ENCODE results near the gene CHTF18.
"Not testable (repeated sequence)": the region's sequence is repeated elsewhere in the genome, so short reads cannot be mapped to it uniquely, and the experiment has no call there.

CHTF18 gene

DNA sequence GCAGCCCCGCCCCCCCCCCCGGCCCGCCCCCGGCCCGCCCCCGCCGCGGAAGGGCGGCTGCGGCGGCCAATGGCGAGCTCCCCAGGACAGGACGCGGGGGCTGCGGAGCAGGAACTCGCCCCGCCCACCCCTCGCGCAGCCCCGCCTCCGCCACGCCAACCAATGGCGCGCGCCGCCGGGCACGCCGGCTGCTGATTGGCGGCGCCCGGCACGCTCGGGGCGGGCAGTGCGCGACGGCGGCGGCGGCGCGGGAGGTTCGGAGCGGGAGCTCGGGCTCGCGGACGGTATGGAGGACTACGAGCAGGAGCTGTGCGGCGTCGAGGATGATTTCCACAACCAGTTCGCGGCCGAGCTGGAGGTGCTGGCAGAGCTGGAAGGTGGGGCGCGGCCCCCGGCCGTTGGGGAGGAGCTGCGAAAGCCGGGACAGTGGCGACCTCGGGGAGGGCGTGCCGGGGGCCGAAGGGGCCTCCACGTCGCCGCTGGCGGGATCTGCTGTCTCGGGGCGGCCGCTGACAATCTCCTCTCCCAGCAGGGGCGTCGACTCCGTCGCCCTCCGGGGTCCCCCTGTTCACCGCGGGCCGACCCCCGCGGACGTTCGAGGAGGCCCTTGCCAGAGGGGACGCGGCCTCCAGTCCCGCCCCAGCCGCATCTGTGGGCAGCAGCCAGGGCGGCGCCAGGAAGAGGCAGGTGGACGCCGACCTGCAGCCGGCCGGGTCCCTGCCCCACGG, at the start of gene CHTF18:
Gene CHTF18, plus strand, starts transcription at position 222 of the 728 bp plus-strand sequence. Its CDS starts 65 bp downstream, at position 287.
- DNase-seq (ENCODE audit: low read depth in 2 of 2) = peak; percentile 81 to 92

DNA sequence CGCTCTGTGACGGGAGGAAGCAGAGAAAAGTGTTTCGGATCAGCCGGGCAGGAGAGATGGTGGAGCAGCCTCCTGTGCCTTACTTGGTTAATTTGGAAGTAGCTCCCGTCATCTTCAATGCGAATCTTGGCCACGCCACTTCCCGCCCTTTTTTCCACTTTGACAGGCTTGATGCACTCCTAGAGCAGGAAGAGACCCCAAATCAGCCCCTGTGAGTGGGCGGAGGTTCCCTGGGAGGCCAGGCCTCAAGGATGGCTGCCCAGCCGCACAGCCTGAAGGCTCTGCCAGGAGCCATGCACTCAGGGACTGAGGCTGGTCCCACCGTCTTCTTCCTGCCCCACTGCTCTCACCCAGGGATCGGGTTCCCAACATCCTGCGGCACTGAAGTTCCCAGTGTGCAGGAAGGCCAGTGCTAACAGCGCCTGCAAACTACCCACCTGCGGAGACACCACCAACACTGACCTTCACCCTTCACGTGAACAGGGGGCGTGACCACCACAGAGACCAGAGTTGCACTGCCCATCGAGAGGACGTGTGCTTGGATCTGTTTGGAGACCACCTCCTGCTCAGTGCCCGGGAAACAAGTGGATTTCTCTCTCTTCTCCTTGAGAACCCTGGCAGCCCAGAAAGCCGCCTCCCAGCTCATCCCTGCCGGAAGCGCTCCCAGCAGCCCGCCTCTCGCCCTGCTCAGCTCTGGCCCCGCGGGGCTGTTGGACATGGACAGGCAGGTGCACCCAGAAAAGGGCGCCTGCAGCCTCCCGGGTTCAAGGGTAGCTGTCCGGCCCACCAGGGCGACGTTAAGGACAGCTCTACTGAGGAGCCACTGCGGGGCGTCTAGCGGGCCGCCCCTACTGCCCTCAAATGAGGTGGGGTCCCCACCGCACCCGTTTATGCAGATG, 48.6 kb upstream of the CHTF18 start:
- DNase-seq (ENCODE audit: low read depth in 2 of 2) = no peak

DNA sequence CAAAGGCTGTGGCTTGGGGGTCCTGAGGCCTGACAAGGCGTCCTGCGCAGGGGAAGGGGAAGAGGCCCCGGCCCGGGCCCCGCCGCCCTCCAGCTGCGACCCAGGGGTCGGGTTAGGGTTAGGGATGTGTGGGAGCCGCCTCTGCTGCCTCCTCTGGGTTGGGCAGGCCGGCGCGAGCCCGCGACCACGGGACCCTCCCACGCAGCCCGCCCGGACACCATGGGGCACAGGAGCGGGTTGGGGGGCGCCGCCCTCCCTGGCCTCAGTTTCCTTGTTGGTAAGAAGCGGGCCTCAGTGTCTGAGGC, 48.0 kb upstream of the CHTF18 start:
- no peak for DNase-seq (ENCODE audit: low read depth in 2 of 2)

DNA sequence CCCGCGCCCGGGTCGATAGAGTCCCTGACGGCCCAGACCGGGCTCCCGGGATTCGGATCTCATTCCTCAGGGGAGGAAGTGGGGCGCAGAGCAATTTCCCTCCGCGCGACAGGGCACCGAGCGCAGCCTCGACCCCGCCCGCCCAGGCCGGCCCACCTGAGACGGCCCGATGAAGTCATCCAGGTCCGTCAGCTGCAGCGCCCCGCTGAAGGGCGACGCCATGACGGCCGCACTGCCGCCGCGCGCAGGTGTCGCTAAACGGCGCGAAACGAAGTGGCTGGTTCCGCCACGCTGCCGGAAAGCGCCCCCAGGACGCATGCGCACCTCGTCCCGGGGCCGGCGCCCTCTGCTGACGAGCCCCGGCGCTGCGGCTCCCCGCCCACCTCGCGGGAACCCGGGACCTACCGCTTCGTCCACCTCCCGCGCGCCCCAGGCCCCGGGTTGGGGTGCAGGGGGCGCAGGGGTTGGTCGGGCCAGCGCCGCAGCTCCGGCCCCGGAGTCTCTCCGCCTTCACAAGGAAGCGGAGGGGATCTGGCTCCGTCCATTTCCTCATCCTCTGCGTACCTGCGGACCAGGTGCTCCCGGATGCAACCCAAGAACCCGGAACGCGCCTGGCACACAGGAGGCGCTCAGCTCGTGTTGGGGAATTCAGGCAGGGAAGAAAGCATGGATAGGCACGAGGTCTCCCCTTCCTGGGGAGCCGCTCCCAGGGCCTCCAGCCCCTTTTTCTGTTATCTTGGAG, 47.5 kb upstream of the CHTF18 start, which contains the start of gene CIAO3:
Gene CIAO3, minus strand, starts transcription at position 234 of the 742 bp plus-strand sequence. Its CDS starts 12 bp downstream, at position 222.
- DNase-seq (ENCODE audit: low read depth in 2 of 2) = peak; percentile 80 to 88

DNA sequence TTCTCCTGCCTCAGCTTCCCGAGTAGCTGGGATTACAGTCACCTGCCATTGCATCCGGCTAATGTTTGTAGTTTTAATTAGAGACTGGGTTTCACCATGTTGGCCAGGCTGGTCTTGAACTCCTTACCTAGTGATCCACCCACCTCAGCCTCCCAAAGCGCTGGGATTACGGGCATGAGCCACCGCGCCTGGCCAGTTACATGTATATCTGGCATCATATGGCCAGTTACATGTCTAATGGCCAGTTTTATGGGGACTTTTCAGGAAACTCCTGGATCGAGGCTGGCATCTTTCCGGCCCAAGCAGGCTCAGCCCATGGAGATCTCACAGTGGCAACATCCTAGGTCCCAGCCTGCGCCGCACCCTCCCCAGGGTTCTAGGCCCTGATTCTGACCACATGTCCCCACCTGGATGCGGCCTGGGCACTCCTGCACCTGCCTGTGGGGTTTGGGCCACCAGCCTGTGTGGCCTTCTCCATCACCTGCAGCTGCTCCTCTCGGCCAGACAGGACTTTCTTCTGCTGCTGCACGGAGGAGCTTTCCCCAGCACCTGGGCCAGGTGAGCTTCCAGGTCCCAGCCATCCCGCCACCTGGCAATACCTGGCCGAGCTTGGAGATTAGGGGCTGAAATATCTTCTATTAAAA, 46.3 kb upstream of the CHTF18 start:
- DNase-seq (ENCODE audit: low read depth in 2 of 2) = no peak

DNA sequence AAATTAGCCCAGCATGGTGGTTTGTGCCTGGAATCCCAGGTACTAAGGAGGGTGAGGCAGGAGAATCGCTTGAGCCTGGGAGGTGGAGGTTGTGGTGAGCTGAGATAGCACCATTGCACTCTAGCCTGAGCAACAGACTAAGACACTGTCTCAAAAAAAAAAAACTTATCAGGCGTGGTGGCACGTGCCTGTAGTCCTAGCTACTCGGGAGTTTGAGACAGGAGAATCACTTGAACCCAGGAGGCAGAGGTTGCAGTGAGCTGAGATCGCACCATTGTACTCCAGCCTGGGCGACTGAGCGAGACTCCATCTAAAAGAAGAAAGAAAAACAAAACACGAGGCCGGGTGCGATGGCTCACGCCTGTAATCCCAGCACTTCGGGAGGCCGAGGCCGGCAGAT, 45.5 kb upstream of the CHTF18 start:
- DNase-seq (ENCODE audit: low read depth in 2 of 2) = not testable (repeated sequence)

DNA sequence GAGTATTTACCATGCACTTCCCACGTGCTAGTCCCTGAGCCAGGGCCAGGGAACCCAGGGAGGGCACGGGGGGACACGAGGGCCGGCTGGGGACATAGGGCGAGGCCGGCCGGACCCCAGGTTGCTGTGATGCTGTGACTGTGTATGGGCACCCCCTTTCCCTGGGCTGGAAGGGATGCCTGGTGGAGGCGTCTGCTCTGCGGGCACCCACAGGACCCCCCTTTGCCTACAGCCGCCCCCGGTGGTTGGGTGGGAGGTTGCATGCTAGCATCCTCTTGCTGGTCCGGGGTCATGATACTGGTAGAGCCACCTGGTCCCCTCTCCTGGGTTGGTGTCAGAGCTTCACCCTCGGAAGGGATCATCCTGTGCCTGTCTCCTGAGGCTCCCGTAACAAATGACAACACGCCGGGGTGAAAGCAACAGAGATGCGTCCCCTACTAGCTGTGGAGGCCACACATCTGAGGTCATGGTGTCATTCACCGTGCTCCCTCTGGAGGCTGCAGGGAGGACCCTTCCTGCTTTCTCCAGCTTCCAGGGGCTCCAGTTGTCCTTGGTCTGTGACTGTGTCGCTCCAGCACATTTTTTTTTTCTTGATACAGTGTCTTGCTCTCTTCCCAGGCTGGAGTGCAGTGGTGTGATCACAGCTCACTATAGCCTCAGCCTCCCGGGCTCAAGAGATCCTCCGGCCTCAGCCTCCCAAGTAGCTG, 44.5 kb upstream of the CHTF18 start:
- no peak for DNase-seq (ENCODE audit: low read depth in 2 of 2)

DNA sequence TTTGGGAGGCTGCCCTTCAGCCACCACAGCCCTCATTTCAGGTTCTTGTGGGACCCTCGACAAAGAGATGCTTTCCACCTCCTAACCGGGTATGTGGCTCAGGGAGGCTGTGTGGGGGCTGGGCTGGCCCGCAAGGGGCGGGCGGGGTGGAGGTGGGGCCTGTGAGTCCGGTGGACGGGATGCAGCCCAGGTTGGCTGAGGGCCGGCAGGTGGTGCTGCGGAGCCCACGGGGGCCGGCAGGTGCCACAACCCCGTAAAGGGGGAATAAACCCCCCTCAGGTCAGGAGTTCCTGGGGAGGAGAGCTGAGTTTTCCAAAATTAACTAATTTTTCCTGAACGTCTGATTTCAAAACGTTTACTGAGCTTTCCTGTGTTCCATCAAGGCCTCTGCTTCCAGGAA, 42.7 kb upstream of the CHTF18 start:
- no peak for DNase-seq (ENCODE audit: low read depth in 2 of 2)

DNA sequence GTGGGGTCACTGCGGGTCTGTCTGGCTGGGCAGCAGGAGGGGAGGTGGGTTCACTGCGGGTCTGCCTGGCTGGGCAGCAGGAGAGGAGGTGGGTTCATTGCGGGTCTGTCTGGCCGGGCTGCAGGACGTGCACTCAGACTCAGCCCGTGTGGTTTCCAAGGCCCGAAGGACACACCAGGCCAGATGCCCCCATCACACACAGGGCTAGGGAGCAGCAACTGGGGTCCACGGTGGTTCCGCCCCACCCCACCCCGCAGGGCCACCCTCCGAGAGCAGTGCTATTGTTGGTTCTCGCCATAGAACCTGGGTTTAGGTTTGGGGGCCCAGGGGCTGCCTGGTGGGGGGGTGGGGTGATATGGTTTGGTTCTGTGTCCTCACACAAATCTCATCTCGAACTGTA, 41.8 kb upstream of the CHTF18 start:
- no peak for DNase-seq (ENCODE audit: low read depth in 2 of 2)

DNA sequence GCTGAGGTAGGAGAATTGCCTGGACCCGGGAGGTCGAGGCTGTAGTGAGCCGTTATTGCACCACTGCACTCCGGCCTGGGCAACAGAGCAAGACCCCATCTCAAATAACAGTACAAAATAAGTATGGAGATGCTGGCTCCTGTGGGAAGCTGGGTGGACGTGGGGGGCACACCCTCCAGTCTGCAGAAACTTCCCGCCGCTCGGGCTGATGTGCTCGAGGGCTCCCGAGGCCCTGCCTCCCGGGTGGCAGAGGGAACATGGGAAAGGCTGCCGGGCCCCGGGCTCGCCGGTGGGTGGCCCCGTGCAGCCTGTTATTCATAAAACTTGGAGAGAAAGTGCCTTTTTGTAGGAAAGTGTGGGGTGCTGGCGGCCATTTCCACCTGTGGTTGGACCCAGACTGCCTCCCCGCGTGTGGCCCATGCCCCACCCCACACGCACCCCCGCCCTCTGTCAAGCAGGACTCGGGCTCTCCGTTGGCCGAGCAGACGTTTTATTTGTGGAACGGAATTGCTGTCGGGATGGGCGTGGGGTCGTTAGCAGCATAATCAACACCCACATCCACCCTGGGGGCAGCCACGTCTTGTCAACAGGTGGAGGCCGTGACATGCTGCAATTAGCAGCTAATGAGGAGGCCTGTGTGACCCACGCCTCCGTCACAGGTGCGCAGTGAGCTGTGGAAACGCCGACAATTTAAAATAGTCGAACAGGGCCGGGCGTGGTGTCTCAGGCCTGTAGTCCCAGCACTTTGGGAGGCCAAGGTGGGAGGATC, 40.3 kb upstream of the CHTF18 start:
- no peak for DNase-seq (ENCODE audit: low read depth in 2 of 2)

DNA sequence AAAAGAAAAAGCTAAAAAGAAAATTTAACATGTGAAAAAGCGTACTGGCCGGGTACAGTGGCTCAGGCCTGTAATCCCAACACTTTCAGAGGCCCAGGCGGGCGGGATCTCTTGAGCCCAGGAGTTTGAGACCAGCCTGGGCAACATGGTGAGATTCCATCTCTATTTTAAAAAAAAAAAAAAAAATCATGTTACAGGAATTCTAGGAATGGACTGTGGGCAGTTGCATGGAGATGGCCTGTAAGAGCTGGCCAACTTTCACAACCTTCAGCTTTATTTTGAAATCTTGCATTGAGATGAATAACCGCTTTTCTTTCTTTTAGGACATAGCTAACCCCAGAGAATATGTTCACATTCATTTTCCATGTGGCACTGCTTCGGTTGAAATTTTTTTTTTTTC, 39.4 kb upstream of the CHTF18 start:
- DNase-seq (ENCODE audit: low read depth in 2 of 2) = no peak

DNA sequence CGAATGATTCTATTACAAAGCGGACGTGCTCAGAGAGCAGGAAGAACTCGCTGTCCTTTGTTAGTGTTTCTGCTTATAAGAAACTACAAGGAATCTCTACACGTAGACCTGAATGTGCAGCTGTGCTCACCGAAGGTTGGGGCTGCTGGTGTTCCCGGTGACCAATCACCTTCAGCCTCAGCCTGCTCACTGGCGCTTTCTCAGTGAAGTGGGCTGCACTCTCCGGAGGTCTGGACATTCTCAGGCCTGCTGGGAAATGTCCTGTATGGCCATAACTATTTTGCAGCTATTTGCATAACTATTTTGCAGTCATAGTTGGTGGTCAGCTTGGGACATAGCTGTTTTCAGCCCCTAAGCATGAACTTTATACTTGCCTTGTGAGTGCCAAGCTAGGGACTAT, 37.9 kb upstream of the CHTF18 start:
- DNase-seq (ENCODE audit: low read depth in 2 of 2) = no peak

DNA sequence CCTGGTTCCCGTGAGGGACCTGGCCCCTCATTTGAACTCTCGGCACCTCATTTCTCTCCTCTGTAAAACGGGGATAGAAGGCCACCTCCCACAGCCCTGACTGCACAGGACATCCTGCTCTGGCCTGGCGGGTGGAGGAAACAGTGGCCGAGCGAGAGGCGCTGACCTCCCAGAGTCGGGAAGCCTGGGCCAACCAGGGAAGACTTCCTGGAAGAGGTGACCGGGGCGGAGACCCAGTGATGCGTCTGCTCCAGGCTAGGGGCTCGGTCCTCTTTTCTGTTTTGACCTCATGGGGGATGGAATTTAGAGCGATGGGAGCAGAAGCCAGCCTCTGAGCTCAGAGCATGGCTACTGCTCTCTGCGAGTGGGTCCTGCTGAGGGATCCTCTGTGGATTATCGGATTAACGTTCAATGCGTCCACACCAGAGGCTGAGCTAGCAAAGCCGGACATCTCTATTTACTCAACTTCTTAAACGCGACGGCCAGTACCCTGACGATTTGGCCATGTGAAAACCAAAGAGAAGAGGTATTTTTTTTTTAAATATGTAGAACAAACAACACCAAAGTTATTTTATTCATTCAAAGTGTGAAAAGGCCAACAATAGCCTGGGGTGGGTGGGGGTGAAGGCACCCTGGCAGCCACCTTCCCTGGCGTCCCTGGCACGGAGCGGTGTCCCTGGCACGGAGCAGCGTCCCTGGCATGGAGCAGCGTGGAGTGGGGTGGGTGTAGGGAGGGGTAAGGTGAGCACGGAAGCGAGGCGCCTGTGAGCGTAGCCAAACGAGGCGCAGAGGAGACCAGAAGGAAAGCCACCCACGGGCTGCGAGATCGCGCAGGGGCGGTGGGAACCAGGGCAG, 37.0 kb upstream of the CHTF18 start:
- DNase-seq (ENCODE audit: low read depth in 2 of 2) = no peak

DNA sequence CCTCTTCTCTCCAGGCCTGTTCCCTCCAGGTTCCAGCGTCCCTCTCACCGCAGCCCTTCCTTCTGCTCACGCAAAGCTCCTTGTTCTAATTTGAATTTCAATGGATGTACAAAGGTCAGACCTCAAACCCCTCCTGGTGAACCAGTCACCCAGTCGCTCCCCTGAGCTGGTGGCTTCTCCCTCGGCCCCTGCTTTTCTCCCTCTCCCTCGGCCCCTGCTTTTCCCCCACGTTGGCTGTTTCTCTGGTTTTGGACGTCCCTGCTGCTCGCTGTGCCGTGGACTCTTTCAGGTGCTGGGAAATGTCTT, 36.5 kb upstream of the CHTF18 start:
- no peak for DNase-seq (ENCODE audit: low read depth in 2 of 2)

DNA sequence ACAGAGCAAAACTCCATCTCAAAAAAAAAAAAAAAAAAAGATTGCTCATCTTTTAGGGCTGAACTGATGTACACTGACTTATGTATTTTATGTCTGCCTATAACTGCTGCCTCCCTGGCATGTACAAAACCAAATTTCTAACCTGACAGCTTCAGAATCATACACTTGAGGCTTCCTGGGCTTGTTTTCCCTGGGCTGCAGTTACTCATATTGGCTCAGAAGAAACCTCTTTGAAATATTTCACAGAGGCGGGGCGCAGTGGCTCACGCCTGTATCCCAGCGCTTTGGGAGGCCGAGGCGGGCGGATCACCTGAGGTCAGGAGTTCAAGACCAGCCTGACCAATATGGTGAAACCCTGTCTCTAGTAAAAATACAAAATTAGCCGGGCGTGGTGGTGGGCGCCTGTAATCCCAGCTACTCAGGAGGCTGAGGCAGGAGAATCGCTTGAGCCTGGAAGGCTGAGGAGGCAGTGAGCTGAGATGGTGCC, 34.3 kb upstream of the CHTF18 start:
- DNase-seq (ENCODE audit: low read depth in 2 of 2) = not testable (repeated sequence)

DNA sequence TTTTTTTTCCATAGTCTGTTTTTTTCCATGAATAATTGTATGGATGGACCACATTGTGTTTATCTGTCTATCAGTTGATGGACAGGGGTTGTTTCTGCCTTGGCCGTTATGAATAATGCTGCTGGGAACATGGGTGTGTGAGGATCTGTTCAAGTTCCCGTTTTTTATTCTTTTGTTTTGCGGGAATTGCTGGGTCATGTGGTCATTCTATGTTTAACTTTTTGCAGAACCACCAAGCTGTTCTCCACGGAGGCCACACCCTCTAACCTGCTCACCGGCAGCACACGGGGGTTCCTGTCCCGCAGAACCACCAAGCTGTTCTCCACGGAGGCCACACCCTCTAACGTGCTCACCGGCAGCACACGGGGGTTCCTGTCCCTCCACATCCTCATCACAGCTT, 33.8 kb upstream of the CHTF18 start:
- DNase-seq (ENCODE audit: low read depth in 2 of 2) = no peak

DNA sequence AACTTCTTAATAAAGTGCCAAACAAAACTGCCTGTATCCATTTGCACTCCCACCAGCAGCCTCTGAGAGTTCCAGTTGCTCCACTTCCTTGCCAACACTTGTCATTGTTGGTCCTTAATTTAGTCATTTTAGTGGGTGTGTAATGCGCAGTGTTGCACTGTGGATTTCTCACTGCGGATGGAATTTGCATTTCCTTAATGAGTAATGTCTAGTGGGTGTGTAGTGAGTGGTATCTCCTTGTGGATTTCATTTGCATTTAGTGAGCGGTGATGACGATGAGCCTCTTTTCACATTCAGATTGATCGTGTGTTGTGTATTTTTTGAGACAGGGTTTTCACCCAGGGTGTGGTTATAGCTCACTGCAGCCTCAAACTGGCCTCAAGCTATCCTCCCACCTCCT, 32.0 kb upstream of the CHTF18 start:
- DNase-seq (ENCODE audit: low read depth in 2 of 2) = no peak

DNA sequence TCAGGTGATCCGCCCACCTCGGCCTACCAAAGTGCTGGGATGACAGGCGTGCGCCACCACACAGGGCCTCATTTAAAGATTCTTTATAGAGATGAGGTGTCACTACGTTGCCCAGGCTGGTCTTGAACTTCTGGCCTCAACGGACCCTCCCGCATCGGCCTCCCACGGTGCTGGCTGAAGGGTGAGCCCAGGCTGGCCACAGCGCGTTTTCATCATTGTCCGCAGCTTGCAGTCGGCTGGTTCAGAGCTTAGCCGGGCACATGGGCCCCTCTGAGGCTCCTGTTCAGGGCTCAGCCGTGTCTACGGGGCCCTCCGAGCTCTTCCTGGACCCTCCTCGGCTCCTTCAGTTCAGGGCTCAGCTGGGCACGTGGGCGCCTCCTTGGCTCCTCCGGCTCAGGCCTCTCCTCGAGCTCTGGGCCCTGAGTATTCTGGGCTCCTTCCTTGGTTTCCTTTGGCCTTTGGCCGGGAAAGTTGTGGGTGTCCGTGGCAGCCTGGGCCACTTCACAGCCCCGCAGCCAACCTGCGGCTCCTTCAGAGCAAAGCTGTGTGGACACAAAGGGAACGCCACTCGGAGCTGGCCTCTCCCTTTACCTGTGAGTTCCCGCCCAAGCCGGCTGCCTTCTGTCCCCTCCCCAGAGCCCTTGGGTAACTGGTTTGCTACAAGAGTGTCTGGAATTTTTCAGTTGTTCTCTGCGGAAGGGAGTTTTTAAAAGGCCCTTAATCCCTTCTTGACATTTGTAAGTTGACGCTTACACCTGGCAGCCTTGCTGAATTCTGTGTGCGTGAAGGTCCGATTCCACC, 29.1 kb upstream of the CHTF18 start:
- DNase-seq (ENCODE audit: low read depth in 2 of 2) = no peak

DNA sequence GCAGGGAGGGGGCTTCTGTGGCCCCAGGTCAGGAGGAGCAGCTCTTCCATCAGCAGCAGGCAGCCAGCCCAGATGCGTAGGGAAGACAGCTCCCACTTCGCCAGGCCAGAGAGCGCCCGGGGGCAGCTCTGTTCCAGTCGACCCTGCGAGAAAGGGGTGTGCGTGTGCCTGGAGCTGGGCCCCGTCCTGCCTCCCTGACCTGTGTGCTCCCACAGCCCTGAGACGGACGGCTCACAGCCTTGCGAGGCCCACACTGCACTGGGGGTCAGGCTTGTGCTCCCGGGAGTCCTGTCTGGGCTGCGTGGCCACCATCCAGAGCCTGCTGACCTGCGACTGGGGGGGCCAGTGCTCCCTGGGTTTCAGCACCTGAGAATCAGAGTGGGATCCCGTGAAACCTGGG, 28.4 kb upstream of the CHTF18 start:
- DNase-seq (ENCODE audit: low read depth in 2 of 2) = no peak

Measured in stimulated activated CD8-positive, alpha-beta memory T cell treated with anti-CD3 and anti-CD28 coated beads, Interleukin-7, amount 100 ng/mL, for 4 hours (primary cell).